NB4 (cell line): Measurements from ENCODE around the gene ANKRD60.

Experiments
- DNase-seq: peaks from one replicate; pipeline ENCODE4 v3.0.0; 2010; ENCODE audit warnings: low read depth
- H3K4me3 ChIP-seq: one replicate; pipeline ENCODE4 v1.5.1; 2011; ENCODE audit warnings: mild to moderate bottlenecking, low read depth, low read length, moderate library complexity
- MYC ChIP-seq: IDR thresholded peaks from 2 replicates; pipeline ENCODE4 v1.6.1; 2011; ENCODE audit warnings: low read depth, low read length
- POLR2A ChIP-seq: IDR thresholded peaks from 2 replicates; pipeline ENCODE4 v1.6.1; 2011; ENCODE audit warnings: mild to moderate bottlenecking; ENCODE audit not compliant: insufficient read length; ENCODE audit errors: extremely low read depth
- TF ChIP-seq, protein P1 (sequence below): IDR thresholded peaks from one replicate; pipeline ENCODE4 v1.5.1; 2012; ENCODE audit warnings: low read depth, low read length
- TF ChIP-seq, protein P2 (sequence below): IDR thresholded peaks from 2 replicates; pipeline ENCODE4 v1.6.1; 2011; ENCODE audit warnings: low read depth, low read length

The ANKRD60 gene, protein sequence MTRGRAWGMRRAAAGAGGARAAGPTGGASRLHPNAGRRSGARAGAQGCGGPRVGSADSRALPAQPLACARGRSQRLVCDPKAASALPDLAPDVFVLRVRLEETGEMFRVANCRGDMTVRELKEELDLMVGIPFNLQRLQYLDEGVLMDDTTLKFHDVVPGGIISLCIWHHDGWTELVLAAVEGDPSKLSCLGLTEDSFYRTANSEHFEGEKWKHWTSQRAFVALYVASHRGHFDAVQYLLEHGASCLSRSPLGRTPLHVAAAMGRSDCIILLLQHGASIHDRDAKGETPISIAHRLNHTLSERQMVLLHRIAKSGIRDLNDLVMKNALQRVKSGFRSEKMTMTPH

DNA sequence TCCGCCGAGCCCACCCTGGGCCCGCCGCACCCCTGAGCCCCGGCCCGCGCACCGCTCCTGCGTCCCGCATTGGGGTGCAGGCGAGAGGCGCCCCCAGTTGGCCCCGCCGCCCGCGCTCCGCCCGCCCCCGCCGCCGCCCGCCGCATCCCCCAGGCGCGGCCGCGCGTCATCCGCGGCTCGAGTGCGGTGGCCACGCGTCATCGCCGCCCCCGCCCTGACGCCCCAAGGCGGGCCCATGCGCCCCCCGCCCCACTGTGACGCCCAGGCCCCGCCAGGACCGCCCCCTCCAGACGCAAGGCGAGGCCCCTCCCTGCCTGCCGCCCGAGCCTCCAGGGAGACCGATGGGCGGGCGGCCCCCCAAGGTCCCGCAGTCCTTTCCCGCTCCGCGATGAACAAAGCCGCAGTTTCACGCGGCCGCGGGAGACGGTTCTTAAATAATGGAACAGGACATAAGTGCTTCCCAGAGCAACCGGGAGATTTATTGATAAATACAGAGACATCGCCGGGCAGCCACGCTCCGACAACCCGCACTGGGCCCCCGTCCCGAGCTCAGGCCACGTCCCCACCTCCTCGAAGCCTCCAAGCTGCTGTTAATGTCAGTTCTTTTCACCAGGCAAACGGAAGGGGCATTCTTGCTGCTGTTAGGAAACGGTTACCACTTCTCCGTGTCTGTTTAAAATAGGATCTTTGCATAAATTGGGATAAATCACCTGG lies at the start of gene ANKRD60:
ANKRD60 (minus strand) TSS at position 170 of the 714 bp plus-strand sequence; CDS start at position 170, 0 bp downstream.
- TF ChIP-seq MYC (no peak), POLR2A (no peak)
- TF ChIP-seq, protein P1, sequence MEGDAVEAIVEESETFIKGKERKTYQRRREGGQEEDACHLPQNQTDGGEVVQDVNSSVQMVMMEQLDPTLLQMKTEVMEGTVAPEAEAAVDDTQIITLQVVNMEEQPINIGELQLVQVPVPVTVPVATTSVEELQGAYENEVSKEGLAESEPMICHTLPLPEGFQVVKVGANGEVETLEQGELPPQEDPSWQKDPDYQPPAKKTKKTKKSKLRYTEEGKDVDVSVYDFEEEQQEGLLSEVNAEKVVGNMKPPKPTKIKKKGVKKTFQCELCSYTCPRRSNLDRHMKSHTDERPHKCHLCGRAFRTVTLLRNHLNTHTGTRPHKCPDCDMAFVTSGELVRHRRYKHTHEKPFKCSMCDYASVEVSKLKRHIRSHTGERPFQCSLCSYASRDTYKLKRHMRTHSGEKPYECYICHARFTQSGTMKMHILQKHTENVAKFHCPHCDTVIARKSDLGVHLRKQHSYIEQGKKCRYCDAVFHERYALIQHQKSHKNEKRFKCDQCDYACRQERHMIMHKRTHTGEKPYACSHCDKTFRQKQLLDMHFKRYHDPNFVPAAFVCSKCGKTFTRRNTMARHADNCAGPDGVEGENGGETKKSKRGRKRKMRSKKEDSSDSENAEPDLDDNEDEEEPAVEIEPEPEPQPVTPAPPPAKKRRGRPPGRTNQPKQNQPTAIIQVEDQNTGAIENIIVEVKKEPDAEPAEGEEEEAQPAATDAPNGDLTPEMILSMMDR, result no peak
- TF ChIP-seq, protein P2, sequence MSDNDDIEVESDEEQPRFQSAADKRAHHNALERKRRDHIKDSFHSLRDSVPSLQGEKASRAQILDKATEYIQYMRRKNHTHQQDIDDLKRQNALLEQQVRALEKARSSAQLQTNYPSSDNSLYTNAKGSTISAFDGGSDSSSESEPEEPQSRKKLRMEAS, result no peak
- H3K4me3 ChIP-seq, result peak within 1 kb of the TSS; percentile 51
- DNase-seq, result peak; percentile 62

DNA sequence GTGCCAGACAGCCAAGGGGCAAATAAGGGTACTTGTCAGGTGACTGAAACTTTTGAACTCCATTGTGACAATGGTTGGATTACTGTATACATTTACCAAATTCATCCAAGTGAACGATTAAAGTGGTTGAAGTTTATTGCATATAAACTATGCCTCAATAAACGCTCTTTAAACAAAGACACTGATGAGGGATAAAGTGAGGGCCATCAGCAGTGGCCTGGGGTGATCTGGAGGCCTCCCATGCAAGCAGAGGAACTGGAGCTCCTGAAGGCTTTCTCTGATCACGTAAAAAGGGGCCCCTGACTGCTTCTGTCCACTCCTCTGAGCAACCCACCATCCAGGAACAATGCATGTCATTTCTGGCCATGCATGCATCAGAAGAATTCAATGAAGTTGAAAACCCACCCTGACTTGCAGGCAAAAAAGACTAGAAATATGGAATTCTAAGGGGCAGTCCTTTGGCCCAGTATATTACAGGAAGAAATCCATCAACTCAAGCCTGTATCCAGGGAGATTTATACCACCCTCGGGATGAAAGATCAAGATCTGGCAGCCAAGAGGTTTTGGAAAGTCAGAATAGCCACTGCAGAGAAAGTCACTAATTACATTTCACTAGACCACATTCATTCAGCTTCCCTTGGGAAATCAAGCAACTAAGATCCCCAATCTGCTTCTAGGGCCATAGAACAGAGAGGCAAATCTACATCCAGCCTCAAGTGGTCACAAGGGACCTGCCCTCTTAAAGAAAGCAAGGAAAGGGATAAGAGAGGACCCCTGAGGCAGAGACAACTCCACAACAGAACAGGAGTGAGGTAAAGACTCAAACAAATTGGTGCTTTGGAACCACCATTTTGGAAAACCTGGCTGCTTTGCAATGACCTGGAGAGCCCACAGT lies 49.4 kb upstream of the ANKRD60 start:
- DNase-seq, result no peak
- TF ChIP-seq POLR2A (no peak), MYC (no peak)
- TF ChIP-seq, protein P1, result no peak
- TF ChIP-seq, protein P2, result no peak
- H3K4me3 ChIP-seq, result no peak overlapping the region

DNA sequence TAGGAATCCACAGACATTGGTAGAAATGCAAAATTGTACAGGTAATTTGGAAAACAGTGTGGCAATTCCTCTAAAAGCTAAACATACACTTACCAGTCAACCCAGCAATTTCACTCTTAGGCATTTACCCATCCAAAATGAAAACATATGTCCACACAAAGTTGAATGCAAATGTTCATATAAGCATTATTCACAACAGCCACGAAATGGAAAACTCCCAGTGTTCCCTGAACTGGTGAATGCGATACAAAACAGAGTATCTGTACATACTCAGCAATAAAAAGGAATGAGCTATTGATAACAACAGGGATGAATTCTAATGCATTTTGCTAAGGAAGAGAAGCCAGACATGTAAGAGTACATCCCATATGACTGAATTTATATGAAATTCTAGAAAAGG lies 48.7 kb upstream of the ANKRD60 start:
- no peak for DNase-seq
- TF ChIP-seq, protein P1, result no peak
- TF ChIP-seq MYC (no peak), POLR2A (no peak)
- TF ChIP-seq, protein P2, result no peak
- H3K4me3 ChIP-seq, result no peak overlapping the region

DNA sequence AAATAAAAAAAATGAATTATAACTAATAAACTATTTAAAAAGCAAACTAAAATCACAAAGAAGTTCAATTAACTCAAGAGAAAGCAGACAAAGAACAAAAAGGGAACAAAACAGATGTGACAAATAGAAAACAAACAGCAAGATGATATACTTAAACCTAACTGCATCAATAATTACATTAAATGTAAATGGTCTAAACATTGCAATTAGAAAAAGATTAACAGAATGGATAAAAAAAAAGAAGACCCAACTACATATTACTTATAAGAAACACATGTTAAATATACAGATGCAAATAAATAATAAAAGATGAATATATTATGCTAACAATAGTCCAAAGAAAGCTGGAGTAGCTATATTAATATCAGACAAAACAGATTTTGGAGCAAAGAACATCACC lies 45.9 kb upstream of the ANKRD60 start:
- H3K4me3 ChIP-seq, result no peak overlapping the region
- TF ChIP-seq POLR2A, result no peak
- TF ChIP-seq, protein P1, result no peak
- TF ChIP-seq, protein P2, result no peak
- no peak for TF ChIP-seq MYC
- no peak for DNase-seq

DNA sequence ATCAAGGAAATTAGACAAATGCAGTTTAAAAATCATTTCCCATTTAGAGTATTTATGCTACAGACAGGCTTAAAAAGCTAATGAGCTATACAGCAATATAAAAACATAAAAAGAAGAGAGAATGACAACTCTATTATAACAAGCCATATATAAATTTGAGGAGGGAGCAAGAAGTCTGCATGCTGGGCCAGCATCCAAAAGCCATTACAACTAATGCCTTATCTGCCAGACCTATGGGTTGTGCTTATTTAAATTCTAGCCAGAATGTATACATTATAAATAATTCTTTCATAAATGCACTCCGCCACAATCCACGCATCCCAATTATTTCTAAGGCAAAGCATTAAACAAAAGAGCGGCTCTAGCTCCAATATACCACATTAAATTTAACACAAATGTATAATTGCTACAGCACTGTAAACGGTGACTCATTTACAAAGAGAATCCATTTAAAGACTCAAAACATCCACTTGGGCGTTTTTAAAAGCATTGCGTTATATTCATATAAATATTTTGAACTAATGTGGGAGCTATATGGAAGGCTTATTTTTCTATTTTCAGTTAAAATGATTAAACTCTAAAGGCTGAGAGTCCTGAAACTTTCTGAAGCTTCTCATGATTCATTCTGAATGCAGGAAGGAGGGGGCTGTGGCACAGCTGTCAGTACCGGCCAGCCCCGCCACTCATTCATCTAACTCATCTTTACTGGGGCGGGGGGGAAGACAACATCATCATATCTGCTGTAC lies 43.3 kb upstream of the ANKRD60 start:
- H3K4me3 ChIP-seq, result no peak overlapping the region
- DNase-seq, result no peak
- TF ChIP-seq MYC (no peak), POLR2A (no peak)
- TF ChIP-seq, protein P2, result no peak
- TF ChIP-seq, protein P1, result no peak
